Stomach (tissue), 4 donors: ENCODE results near the gene OSBPL9.

Experiments
- CTCF ChIP-seq, 7 experiments: fragments of 450-650 bp in 4 of 7; fragments of 200-600 bp in 3 of 7; sonication (generic) in 3 of 7; IDR thresholded peaks; one replicate each; pipeline ENCODE4 v1.5.1; 2016 to 2019; ENCODE audit warnings: antibody characterized with exemption in 7 of 7, control low read depth in 2 of 7, mild to moderate bottlenecking in 1 of 7
- POLR2A ChIP-seq, 4 donors: fragments of 450-650 bp; IDR thresholded peaks; one replicate each; pipeline ENCODE4 v1.6.1; 2016; ENCODE audit warnings: antibody characterized with exemption in 4 of 4, control low read depth in 2 of 4, mild to moderate bottlenecking in 1 of 4, moderate library complexity in 1 of 4

GRCh38 chr1:51789342-51789741 lies 172.4 kb downstream of the OSBPL9 start:
- TF ChIP-seq POLR2A (IDR thresholded peaks at IDR 0.05), result no peak
- no peak for TF ChIP-seq CTCF (IDR thresholded peaks at IDR 0.05)
